ENCODE measurements around the gene HAGHL. TPM values are rescaled to one million over a fixed set of nuclear protein-coding genes. Genes with fewer than 3 reads are reported as not detected.

The HAGHL gene
- total and polyA plus RNA-seq, 2 of the 8 experiments (the other 6 are each of a cell fraction or from before 2014, with no cell fraction given), result 26.6 to 26.9 TPM

DNA sequence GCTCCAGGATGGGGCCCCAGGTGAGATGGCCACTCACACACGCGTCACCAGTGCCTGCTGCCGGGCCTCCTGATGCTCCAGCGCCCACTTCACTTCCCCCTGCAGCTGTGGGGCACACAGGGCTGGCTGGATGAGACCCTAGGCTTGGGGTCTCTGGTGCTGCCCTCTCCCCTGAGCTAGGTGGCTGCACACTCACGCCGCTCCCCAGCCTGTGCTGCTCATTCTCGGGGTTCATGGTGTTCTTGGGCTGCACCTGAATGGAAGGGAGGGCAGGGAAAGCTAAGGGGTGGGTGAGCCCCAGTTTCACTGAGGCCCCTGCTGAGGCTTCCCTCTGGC lies 1.9 kb upstream of the HAGHL start:
- Histone ChIP-seq H3K27me3 (replicated peaks in 1 of 4; ENCODE audit: control insufficient read depth in 3 of 4, extremely low read depth in 1 of 4, insufficient read depth in 3 of 4, low read length in 3 of 4) (peaks cover 0 to 16% (median 5%) of the 10 kb centered on the region in 4 experiments; a peak in 4 of 7 replicates), H3K4me3 (ENCODE audit: extremely low read depth in 1 of 4, insufficient read depth in 2 of 4, low read depth in 3 of 4, low read length in 4 of 4) (no peak overlapping the region), H4K8ac (ENCODE audit: extremely low read depth, insufficient read depth, low read length) (no peak overlapping the region), H2AK5ac (ENCODE audit: low read depth, low read length) (no peak overlapping the region), H2BK20ac (ENCODE audit: low read length) (no peak overlapping the region), H3K23ac (ENCODE audit: insufficient read length) (no peak overlapping the region), H2AFZ (ENCODE audit: low read length) (no peak overlapping the region), H4K20me1 (replicated peaks in 1 of 2; ENCODE audit: control insufficient read depth in 1 of 2, insufficient read depth in 2 of 2, low read length in 2 of 2) (peaks cover 4 to 12% of the 10 kb centered on the region in 2 experiments), H3K4me1 (replicated peaks in 1 of 4; ENCODE audit: control insufficient read depth in 3 of 4, insufficient read depth in 4 of 4, low read length in 3 of 4) (peaks cover 0 to 18% (median 11%) of the 10 kb centered on the region in 4 experiments; a peak in 5 of 7 replicates), H3K23me2 (ENCODE audit: low read depth, low read length) (peaks cover 27% of the 10 kb centered on the region; the same call in 1 of the 2 replicates), H3K18ac (ENCODE audit: extremely low read depth, low read length) (no peak overlapping the region), H4K91ac (replicated peaks; ENCODE audit: insufficient read length, low read length) (no peak overlapping the region), H4K5ac (ENCODE audit: insufficient read length, low read depth, low read length) (no peak overlapping the region), H2BK15ac (ENCODE audit: low read length) (no peak overlapping the region), H3K9me3 (ENCODE audit: insufficient read depth in 2 of 2, low read depth in 1 of 2, low read length in 1 of 2) (no peaks in the 10 kb centered on the region; a peak in 1 of 4 replicates), H3K9ac (replicated peaks in 1 of 4; ENCODE audit: extremely low read depth in 1 of 4, low read depth in 3 of 4, low read length in 3 of 4) (no peak overlapping the region), H2BK12ac (ENCODE audit: low read depth, low read length) (no peak overlapping the region), H3K79me2 (ENCODE audit: control insufficient read depth in 1 of 2, insufficient read depth in 2 of 2, low read length in 2 of 2) (no peaks in the 10 kb centered on the region), H3K4ac (replicated peaks; ENCODE audit: insufficient read length, low read depth, low read length) (no peak overlapping the region), H3K56ac (replicated peaks; ENCODE audit: insufficient read length, low read depth, low read length) (no peak overlapping the region), H3K36me3 (ENCODE audit: control insufficient read depth in 2 of 4, insufficient read depth in 4 of 4, low read length in 3 of 4) (peaks cover 0 to 6% (median 0%) of the 10 kb centered on the region in 4 experiments; a peak in 1 of 8 replicates), H3K4me2 (ENCODE audit: insufficient read depth in 1 of 2, low read depth in 2 of 2, low read length in 2 of 2) (no peak overlapping the region), H3K14ac (ENCODE audit: insufficient read length) (no peak overlapping the region), H2BK5ac (ENCODE audit: low read depth, low read length) (no peak overlapping the region), H3K79me1 (ENCODE audit: low read depth, low read length) (no peaks in the 10 kb centered on the region), H3K27ac (ENCODE audit: low read depth, low read length) (no peak overlapping the region), H2BK120ac (replicated peaks; ENCODE audit: low read depth, low read length) (no peak overlapping the region)
- DNase-seq (ENCODE audit: low read depth in 1 of 2, low spot score in 2 of 2) (peak in 1 of 2 experiments; percentile 39), FAIRE-seq (no peak)
- TF ChIP-seq ZNF274 (IDR thresholded peaks at IDR 0.05; ENCODE audit: borderline replicate concordance, extremely low read depth, low read length), result no peak
- no peak for TF ChIP-seq KDM5A (IDR thresholded peaks at IDR 0.05; ENCODE audit: low read length)
- TF ChIP-seq SUZ12 (IDR thresholded peaks at IDR 0.05; ENCODE audit: low read length), result no peak
- no peak for TF ChIP-seq RXRA (IDR thresholded peaks at IDR 0.05; ENCODE audit: insufficient read depth, low read depth, low read length)
- no peak for TF ChIP-seq GABPA (IDR thresholded peaks at IDR 0.05; ENCODE audit: borderline replicate concordance, insufficient read depth, low read length)
- TF ChIP-seq POU5F1 (IDR thresholded peaks at IDR 0.05; ENCODE audit: low read depth, low read length), result no peak
- no peak for TF ChIP-seq TBP (IDR thresholded peaks at IDR 0.05; ENCODE audit: low read depth, low read length)
- no peak for TF ChIP-seq SP4 (IDR thresholded peaks at IDR 0.05; ENCODE audit: low read length)
- TF ChIP-seq CHD1 (IDR thresholded peaks at IDR 0.05; ENCODE audit: low read depth, low read length), result no peak
- no peak for TF ChIP-seq YY1 (IDR thresholded peaks at IDR 0.05; ENCODE audit: low read depth, low read length)
- TF ChIP-seq EP300 (IDR thresholded peaks at IDR 0.05; ENCODE audit: borderline replicate concordance in 1 of 2, low read depth in 2 of 2, low read length in 2 of 2), result no peak
- no peak for TF ChIP-seq KDM4A (IDR thresholded peaks at IDR 0.05; ENCODE audit: low read depth, low read length, severe bottlenecking)
- TF ChIP-seq PHF8 (conservative IDR thresholded peaks at IDR 0.05; ENCODE audit: low read depth, low read length), result no peak
- no peak for TF ChIP-seq MAFK (IDR thresholded peaks at IDR 0.05; ENCODE audit: low read depth, low read length)
- TF ChIP-seq CEBPB (IDR thresholded peaks at IDR 0.05; ENCODE audit: low read depth, low read length), result no peak
- 80% methylated on average over 7 of the region's 7 CpGs; no CpG with 5 or more reads in 1 of the 2 experiments for WGBS, 2 experiments (ENCODE audit: extremely low coverage in 1 of 2, insufficient coverage in 1 of 2, insufficient read length in 1 of 2, insufficient replicate concordance in 2 of 2, low coverage in 1 of 2, low lambda C conversion rate in 2 of 2, missing lambda C conversion rate in 1 of 2)
- ChIA-PET POLR2A (ENCODE audit: partially characterized antibody) (interaction anchor here (1.1 to 23.0 kb wide), 15 partner anchors 2 to 76 kb away, joined by 3 to 353 read pairs (median 7); partner anchors contain the start of genes ANTKMT, CCDC78, CHTF18 and CIAO3), CTCF (ENCODE audit: partially characterized antibody) (interaction anchor here (0.5 to 35.8 kb wide), 4 partner anchors 8 to 76 kb away, joined by 3 to 977 read pairs (median 700); partner anchors contain the start of genes ANTKMT, CCDC78, CHTF18 and CIAO3)

All from H1 (cell line).